K562 (cell line): ENCODE measurements around the gene FHIT. TPM values are rescaled to one million over a fixed set of nuclear protein-coding genes. Genes with fewer than 3 reads are reported as not detected.

Experiments used
- ATAC-seq: fragments of 200-7000 bp; cut with Tn5 transposase; 3 replicates; pipeline ENCODE4 v1.9.1; 2020; ENCODE audit warnings: moderate library complexity
- BruUV-seq: library from RNA; stranded (reverse); fragments of 400-500 nt; replicated peaks from 2 replicates; lab custom pipeline; 2021; lab: Mats Ljungman, UMichigan
- CTCF ChIA-PET: fragments of 300-600 bp; formaldehyde crosslinking; extraction: SDS; loops from one replicate; lab custom pipeline; 2021; ENCODE audit warnings: low intra/inter-chr PET ratio; lab: Yijun Ruan, JAX
- POLR2A ChIA-PET: fragments of 300-600, 350-650 bp; sonication (Branson Sonifier 250); formaldehyde crosslinking; extraction: SDS; loops from one replicate; lab custom pipeline; 2021; ENCODE audit warnings: antibody characterized with exemption, inconsistent platforms; lab: Yijun Ruan, JAX
- DNase-seq, 4 experiments: peaks; one replicate each; pipeline versions ENCODE4 v3.0.0 to v3.0.0-alpha.2; 2011 to 2018; ENCODE audit warnings: low spot score in 3 of 4, mixed read lengths in 3 of 4; ENCODE audit errors: extremely low read depth in 1 of 4
- FAIRE-seq: peaks from 2 replicates; lab custom pipeline; 2011; peaks lifted over from hg19 to GRCh38; lab: Jason Lieb, UNC
- H2AFZ ChIP-seq: 2 replicates; pipeline ENCODE4 v1.6.0; 2011; ENCODE audit warnings: low read depth, low read length, control low read depth, inconsistent platforms
- H3K27ac ChIP-seq: fragments of 200-600 bp; 3 replicates; pipeline ENCODE4 v1.8.0; 2011; ENCODE audit warnings: low read depth, mild to moderate bottlenecking, control low read depth, inconsistent platforms, low read length, moderate library complexity, mixed read lengths; ENCODE audit errors: extremely low read depth
- H3K27me3 ChIP-seq, 2 experiments: fragments of 300-600 bp in 1 of 2; 2 replicates in 1 of 2; 3 replicates in 1 of 2; pipeline versions ENCODE4 v1.6.0 to v1.8.0; 2011; ENCODE audit warnings: inconsistent platforms in 2 of 2, low read length in 2 of 2, mild to moderate bottlenecking in 1 of 2, mixed read lengths in 1 of 2, moderate library complexity in 1 of 2; ENCODE audit not compliant: control insufficient read depth in 2 of 2, insufficient read depth in 2 of 2
- H3K36me3 ChIP-seq: fragments of 300-600 bp; 3 replicates; pipeline ENCODE4 v1.8.0; 2011; ENCODE audit warnings: mild to moderate bottlenecking, low read length, inconsistent platforms; ENCODE audit not compliant: control insufficient read depth, insufficient read depth
- H3K4me1 ChIP-seq, 2 experiments: fragments of 200-600 bp in 1 of 2; replicated peaks in 1 of 2; 2 replicates in 1 of 2; 3 replicates in 1 of 2; pipeline versions ENCODE4 v1.5.1 to v1.8.0; 2011; ENCODE audit warnings: inconsistent platforms in 2 of 2, low read length in 2 of 2, mild to moderate bottlenecking in 1 of 2, mixed read lengths in 1 of 2, moderate library complexity in 1 of 2; ENCODE audit not compliant: control insufficient read depth in 2 of 2, insufficient read depth in 2 of 2
- H3K4me2 ChIP-seq: 2 replicates; pipeline ENCODE4 v1.6.1; 2011; ENCODE audit warnings: low read length, control low read depth, inconsistent platforms, mixed read lengths; ENCODE audit not compliant: insufficient read depth
- H3K4me3 ChIP-seq: fragments of 200-600 bp; sonication (generic), shearing (Covaris generic); 2 replicates; pipeline ENCODE4 v1.5.1; 2016; ENCODE audit warnings: control low read depth, inconsistent platforms
- H3K79me2 ChIP-seq: fragments of 200-600 bp; 3 replicates; pipeline ENCODE4 v1.8.0; 2011; ENCODE audit warnings: low read length, inconsistent platforms; ENCODE audit not compliant: control insufficient read depth, insufficient read depth
- H3K9ac ChIP-seq, 2 experiments: 2 replicates each; pipeline versions ENCODE4 v1.6.0 to v1.6.1; 2011; ENCODE audit warnings: low read depth in 2 of 2, low read length in 2 of 2, control low read depth in 1 of 2, inconsistent platforms in 1 of 2, mild to moderate bottlenecking in 1 of 2, mixed read lengths in 1 of 2; ENCODE audit not compliant: insufficient read depth in 1 of 2
- H3K9me1 ChIP-seq: one replicate; pipeline ENCODE4 v1.6.0; 2011; ENCODE audit warnings: inconsistent platforms, mild to moderate bottlenecking, low read length, moderate library complexity; ENCODE audit not compliant: control insufficient read depth, insufficient read depth
- H3K9me3 ChIP-seq: replicated peaks from 2 replicates; pipeline ENCODE4 v1.5.1; 2011; ENCODE audit warnings: low read depth, low read length, inconsistent platforms; ENCODE audit not compliant: control insufficient read depth, insufficient read depth
- H4K20me1 ChIP-seq: replicated peaks from 2 replicates; pipeline ENCODE4 v1.6.1; 2011; ENCODE audit warnings: low read length, inconsistent platforms, mixed read lengths; ENCODE audit not compliant: control insufficient read depth, insufficient read depth
- HMG20B ChIP-seq: fragments of 250-450 bp; sonication (Bioruptor Pico); IDR thresholded peaks from 2 replicates; pipeline ENCODE4 v1.5.0; 2021; ENCODE audit warnings: mild to moderate bottlenecking
- NCOA1 ChIP-seq: fragments of 450-650 bp; IDR thresholded peaks from 2 replicates; pipeline ENCODE4 v1.6.1; 2016; ENCODE audit warnings: low read depth
- TAF1 ChIP-seq: IDR thresholded peaks from 2 replicates; pipeline ENCODE4 v1.6.1; 2011; ENCODE audit warnings: mild to moderate bottlenecking, low read length, moderate library complexity; ENCODE audit not compliant: insufficient read depth, control insufficient read depth, severe bottlenecking; ENCODE audit errors: extremely low read depth
- TGIF2 ChIP-seq: sonication (generic); formaldehyde crosslinking; IDR thresholded peaks from 2 replicates; pipeline ENCODE4 v1.8.1; 2022; ENCODE audit warnings: mild to moderate bottlenecking, missing genetic modification reagents, moderate library complexity
- ZNF134 ChIP-seq: fragments of 250-450 bp; sonication (Bioruptor Pico); conservative IDR thresholded peaks from 2 replicates; pipeline ENCODE4 v1.4.0; 2020
- ZNF212 ChIP-seq: fragments of 450-650 bp; formaldehyde crosslinking; IDR thresholded peaks from 2 replicates; pipeline ENCODE4 v1.4.0; 2020; ENCODE audit warnings: mild to moderate bottlenecking
- ZSCAN29 ChIP-seq: fragments of 450-650 bp; IDR thresholded peaks from 2 replicates; pipeline ENCODE4 v1.6.1; 2017
- WGBS: fragments of 100-300 bp; shearing (Covaris generic); methylation state at CpG from one replicate; pipeline ENCODE4 v1.1.6; 2016; ENCODE audit warnings: low coverage, mixed read lengths; ENCODE audit not compliant: insufficient coverage; ENCODE audit errors: missing lambda C conversion rate; 5-methylcytosine and 5-hydroxymethylcytosine counted together
- in situ Hi-C: fragments of 300-500 bp; cut with MboI; formaldehyde crosslinking; loops from 4 replicates; pipeline ENCODE4 v1.15.0; 2018; ENCODE audit warnings: inconsistent platforms, mixed read lengths
- intact Hi-C: fragments of 100-400 bp; cut with micrococcal nuclease; formaldehyde crosslinking; loops from 2 replicates; pipeline ENCODE4 v1.14.2; 2022
- polyA plus RNA-seq, 8 experiments: library from polyadenylated mRNA; depleted of rRNA in 4 of 8; stranded (reverse) in 5 of 8; unstranded in 3 of 8; fragments of >200 nt; fragmentation: Nextera tagmentation in 2 of 8; fragmentation: Illumina TruSeq in 1 of 8; extraction: Ambion mirVana in 2 of 8; extraction: Trizol in 1 of 8; gene quantifications; 2 replicates each; pipeline versions ENCODE4 v1.2.1 to v1.2.3, GENCODE V29; 2011 to 2014; ENCODE audit warnings: inconsistent platforms in 1 of 8, missing spikeins in 1 of 8
- total RNA-seq, 7 experiments: library from RNA; depleted of rRNA in 6 of 7; stranded (reverse); fragments of >200 nt in 6 of 7; fragmentation: Illumina TruSeq in 2 of 7; extraction: Trizol in 2 of 7; gene quantifications; 2 replicates each; pipeline versions ENCODE4 v1.2.1 to v1.2.3, GENCODE V29; 2011 to 2021; ENCODE audit warnings: low replicate concordance in 1 of 7

The FHIT gene
- total and polyA plus RNA-seq, 9 of the 15 experiments (the other 6 are each of a cell fraction or from before 2014, with no cell fraction given): 1.7 to 9.1 (median 4.3) TPM

- no peak for TF ChIP-seq TGIF2 (CRISPR knock-in tag)
Observed at GRCh38 chr3:60826511-60826910, 424.7 kb downstream of the FHIT start (continued).

DNA sequence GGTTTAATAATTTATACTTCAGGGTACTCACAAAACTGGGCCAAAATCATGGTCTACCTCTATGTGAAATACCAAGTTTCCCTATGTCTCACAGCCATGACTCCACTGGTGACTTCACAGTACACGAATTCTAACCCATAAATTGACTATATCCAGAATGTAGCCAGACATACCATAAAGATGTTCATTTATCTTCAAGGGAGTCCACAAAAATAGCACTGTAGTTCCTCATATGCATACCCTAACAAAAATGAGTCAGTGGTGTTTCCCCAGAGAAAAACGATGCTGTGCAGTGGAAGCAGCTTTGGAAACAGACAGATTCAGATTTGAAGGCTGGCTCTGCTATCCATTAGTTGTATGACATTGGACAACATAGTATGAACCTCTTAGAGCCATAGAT is 438.8 kb downstream of the FHIT start:
- no peaks in the 10 kb centered on the region for H3K36me3 ChIP-seq
- H3K9me3 ChIP-seq: no peaks in the 10 kb centered on the region
- ATAC-seq (no peak), DNase-seq (no peak), FAIRE-seq (no peak)
- BruUV-seq: no TSS peak
- intact Hi-C loops: no loop called here
- H3K4me1 ChIP-seq: no peaks in the 10 kb centered on the region
- no peaks in the 10 kb centered on the region for H3K79me2 ChIP-seq
- no peaks in the 10 kb centered on the region for H3K27me3 ChIP-seq
- no peaks in the 10 kb centered on the region for H3K9me1 ChIP-seq
- WGBS: 0% methylated on average over 2 of the region's 2 CpGs
- H3K27ac ChIP-seq: no peak overlapping the region
- in situ Hi-C loops: no loop called here
- no peak overlapping the region for H2AFZ ChIP-seq
- H3K4me2 ChIP-seq: no peak overlapping the region
- POLR2A ChIA-PET: no interaction called here
- no peak overlapping the region for H3K9ac ChIP-seq
- TF ChIP-seq ZNF212 (CRISPR knock-in tag): no peak
- TF ChIP-seq TAF1: no peak
- no peak for TF ChIP-seq ZNF134 (CRISPR knock-in tag)
- TF ChIP-seq ZSCAN29: no peak
- no peak for TF ChIP-seq NCOA1
- TF ChIP-seq HMG20B (CRISPR knock-in tag): no peak
- CTCF ChIA-PET: no interaction called here
- H4K20me1 ChIP-seq: no peaks in the 10 kb centered on the region
- no peak overlapping the region for H3K4me3 ChIP-seq
